NCI-H1092 treated with DMSO at 0.1 percent for 48 hours (cell line): ENCODE measurements around the gene EPC2.
"Not testable (repeated sequence)": the region's sequence is repeated elsewhere in the genome, so short reads cannot be mapped to it uniquely, and the experiment has no call there.

Experiments
- DNase-seq: peaks from one replicate; lab custom pipeline; 2025; lab: John Stamatoyannopoulos, UW

Gene EPC2

GRCh38 chr2:148721991-148722777 is 77.6 kb downstream of the EPC2 start:
- no peak for DNase-seq

GRCh38 chr2:148725564-148725963 is 81.0 kb downstream of the EPC2 start:
- DNase-seq: no peak

- no peak for DNase-seq
These were observed 81.7 kb downstream of the EPC2 start for GRCh38 chr2:148726228-148726627.

- no peak for DNase-seq
These were observed 85.5 kb downstream of the EPC2 start for GRCh38 chr2:148730085-148730484.

GRCh38 chr2:148737742-148738141 is 93.2 kb downstream of the EPC2 start:
- no peak for DNase-seq

- no peak for DNase-seq
These were observed 95.0 kb downstream of the EPC2 start for GRCh38 chr2:148739454-148740105.

- DNase-seq: no peak
These were observed 97.8 kb downstream of the EPC2 start for GRCh38 chr2:148742373-148742772.

GRCh38 chr2:148745151-148745851 is 100.8 kb downstream of the EPC2 start:
- no peak for DNase-seq

- no peak for DNase-seq
These were observed 102.4 kb downstream of the EPC2 start for GRCh38 chr2:148746973-148747372.

- no peak for DNase-seq
These were observed 107.4 kb downstream of the EPC2 start for GRCh38 chr2:148751907-148752306.

- DNase-seq: no peak
These were observed 108.4 kb downstream of the EPC2 start for GRCh38 chr2:148752977-148753376.

- DNase-seq: no peak
These were observed 110.3 kb downstream of the EPC2 start for GRCh38 chr2:148754864-148755263.

- no peak for DNase-seq
These were observed 111.9 kb downstream of the EPC2 start for GRCh38 chr2:148756292-148756975.

- no peak for DNase-seq
These were observed 120.3 kb downstream of the EPC2 start for GRCh38 chr2:148764815-148765214.

GRCh38 chr2:148770047-148770446 is 125.5 kb downstream of the EPC2 start:
- DNase-seq: no peak

- no peak for DNase-seq
These were observed 137.0 kb downstream of the EPC2 start for GRCh38 chr2:148781544-148781943.

GRCh38 chr2:148789059-148789458 is 144.5 kb downstream of the EPC2 start:
- DNase-seq: no peak

GRCh38 chr2:148790172-148790571 is 145.6 kb downstream of the EPC2 start:
- DNase-seq: not testable (repeated sequence)

- DNase-seq: no peak
These were observed 150.0 kb downstream of the EPC2 start for GRCh38 chr2:148794558-148794957.

- DNase-seq: no peak
These were observed 152.4 kb downstream of the EPC2 start for GRCh38 chr2:148796735-148797512.

GRCh38 chr2:148802448-148803220 is 158.1 kb downstream of the EPC2 start:
- DNase-seq: no peak
